Heart right ventricle (tissue), 16 donors: ENCODE measurements around the gene SYS1. TPM values are rescaled to one million over a fixed set of nuclear protein-coding genes. Genes with fewer than 3 reads are reported as not detected.
A peak's percentile ranks its signal among the peaks of the same experiment; 100 is the strongest.

Experiments
- ATAC-seq, 8 donors: fragments of 200-7000 bp; cut with Tn5 transposase; one replicate each; pipeline ENCODE4 v1.9.1; 2020; ENCODE audit warnings: mild to moderate bottlenecking in 8 of 8, moderate library complexity in 8 of 8, moderate number of reproducible peaks in 1 of 8
- DNase-seq, 2 donors: peaks; one replicate each; pipeline ENCODE4 v3.0.0-alpha.2; 2020
- H3K27ac ChIP-seq, 10 donors: fragments of 200-600 bp; sonication (generic) in 2 of 10; one replicate each; pipeline versions ENCODE4 v1.5.0 to v1.8.0; 2020 to 2022; ENCODE audit warnings: mild to moderate bottlenecking in 3 of 10
- H3K27me3 ChIP-seq, 7 donors: fragments of 200-600 bp; one replicate each; pipeline ENCODE4 v1.8.0; 2021 to 2022; ENCODE audit warnings: mild to moderate bottlenecking in 2 of 7
- H3K36me3 ChIP-seq, 9 donors: fragments of 200-600 bp; sonication (generic) in 1 of 9; one replicate each; pipeline versions ENCODE4 v1.5.0 to v1.8.0; 2020 to 2022; ENCODE audit warnings: mild to moderate bottlenecking in 2 of 9
- H3K4me1 ChIP-seq, 9 donors: fragments of 200-600 bp; sonication (generic) in 1 of 9; one replicate each; pipeline versions ENCODE4 v1.5.0 to v1.8.0; 2020 to 2022; ENCODE audit warnings: mild to moderate bottlenecking in 4 of 9
- H3K4me3 ChIP-seq, 10 donors: fragments of 200-600 bp; sonication (generic) in 2 of 10; one replicate each; pipeline versions ENCODE4 v1.5.0 to v1.8.0; 2020 to 2022; ENCODE audit warnings: mild to moderate bottlenecking in 7 of 10, moderate library complexity in 2 of 10
- H3K9me3 ChIP-seq, 11 donors: fragments of 200-600 bp in 10 of 11; sonication (generic) in 2 of 11; one replicate each; pipeline versions ENCODE4 v1.5.0 to v1.8.0; 2013 to 2022; ENCODE audit warnings: mild to moderate bottlenecking in 2 of 11, control low read depth in 1 of 11, moderate library complexity in 1 of 11
- CTCF ChIP-seq, 9 donors: fragments of 200-600 bp; sonication (generic) in 2 of 9; IDR thresholded peaks; one replicate each; pipeline versions ENCODE4 v1.5.0 to v1.8.0; 2021 to 2022; ENCODE audit warnings: antibody characterized with exemption in 9 of 9, mild to moderate bottlenecking in 5 of 9, moderate library complexity in 1 of 9
- WGBS, 2 donors: extraction: QIAGEN DNeasy Blood & Tissue Kit; methylation state at CpG; one replicate each; pipeline ENCODE4 v1.1.7; 2013; ENCODE audit warnings: inconsistent platforms in 1 of 2; 5-methylcytosine and 5-hydroxymethylcytosine counted together
- intact Hi-C, 10 donors: fragments of 100-400 bp; cut with DNase I; formaldehyde crosslinking; loops; one replicate each; pipeline versions ENCODE4 v1.11.1 to v1.14.2; 2022
- polyA plus RNA-seq, 2 donors: library from polyadenylated mRNA; stranded (reverse); fragments of 200-250 nt; gene quantifications; one replicate each; pipeline ENCODE4 v1.2.3, GENCODE V29; 2013
- total RNA-seq, 10 donors: library from RNA; stranded (reverse); fragmentation: NEBNext Ultra II Directional in 3 of 10; extraction: Animal tissue kit (Norgen Biotek cat#: 25700) in 3 of 10; gene quantifications; one replicate each; pipeline versions ENCODE4 v1.2.1 to v1.2.4, GENCODE V29; 2021 to 2023
- donor health status: Arrhythmogenic right ventricular cardiomyopathy.
- donor health status: ischemic (EF 13 %, LVEDD 7.1; RV severe dilation, severe dysfunction).
- donor health status: healthy with polysubstance abuse.
- donor health status: DM: no; HTN: yes; CAD: no.
- donor health status: DM: no; HTN: no; CAD: no.
- donor health status: ischemic (EF 25% LVEDD 6.9; RV normal size, moderate dysfunction).
- donor health status: ischemic (EF 25% LVEDD 5.7; RV mildly dilated, moderate dysfunction).
- donor health status: healthy.
- donor health status: DM: yes; HTN: yes; CAD: no.
- donor health status: Ischemic cardiomyopathy.
- donor health status: ischemic (EF 35%, LVEDD 5.7; RV mildly dilated, moderate dysfunction).
- donor health status: nonischemic (EF 11% LVEDD 7.7; RV severe dilation, severe dysfunction).
- donor health status: DM: yes; HTN: yes; CAD: no.
- donor health status: PGD.
- donor health status: ischemic (EF 29% LVEDD 5.4; RV normal size, mild dysfunction).
- donor health status: nonischemic (EF 23%, LVEDD 6.1; RV moderate dilation, normal function).

SYS1 gene
- total and polyA plus RNA-seq, 12 donors, result 11.7 to 34.5 (median 18.2) TPM

- H3K27me3 ChIP-seq, result no peaks in the 10 kb centered on the region
- ATAC-seq (peak in 5 of 8 donors; percentile 6 to 60 (median 27)), DNase-seq (peak in 1 of 2 donors; percentile 53)
- WGBS, 2 donors, result 38 to 39% methylated on average over 7 of the region's 7 CpGs
- peaks cover 9 to 84% (median 53%) of the 10 kb centered on the region in 9 donors for H3K4me1 ChIP-seq
- no peak for TF ChIP-seq CTCF (IDR thresholded peaks at IDR 0.05)
- H3K9me3 ChIP-seq, result no peaks in the 10 kb centered on the region
- no peaks in the 10 kb centered on the region for H3K36me3 ChIP-seq
- H3K4me3 ChIP-seq, result no peak overlapping the region
- intact Hi-C loops, result loop anchor here in 4 of 10 donors (2.0 to 5.0 kb wide), 3 partner anchors 16 to 48 kb away; partner anchors contain the start of gene DBNDD2 (in 1 of the 4)
- peak overlapping the region; percentile 80 to 96 (median 91) for H3K27ac ChIP-seq
Observed at GRCh38 chr20:45359069-45359405, 3.9 kb upstream of the SYS1 start.

GRCh38 chr20:45359406-45360148 lies 3.4 kb upstream of the SYS1 start:
- Histone ChIP-seq H3K27me3 (no peaks in the 10 kb centered on the region), H3K9me3 (no peaks in the 10 kb centered on the region), H3K4me1 (peaks cover 10 to 84% (median 51%) of the 10 kb centered on the region in 9 donors), H3K36me3 (peaks cover 0 to under 1% (median 0%) of the 10 kb centered on the region in 9 donors), H3K27ac (peak overlapping the region; percentile 80 to 96 (median 91)), H3K4me3 (no peak overlapping the region)
- TF ChIP-seq CTCF (IDR thresholded peaks at IDR 0.05), result no peak
- no peak for ATAC-seq
- intact Hi-C loops, result loop anchor here in 5 of 10 donors (2.0 to 5.0 kb wide), 4 partner anchors 17 to 58 kb away; partner anchors contain the start of genes DBNDD2 (in 1 of the 5) and PIGT (in 1 of the 5)
- DNase-seq, result no peak
- WGBS, 2 donors, result 46 to 65% methylated on average over 9 of the region's 9 CpGs

- Histone ChIP-seq H3K36me3 (peaks cover 0 to 22% (median 9%) of the 10 kb centered on the region in 9 donors), H3K4me1 (peaks cover 10 to 79% (median 46%) of the 10 kb centered on the region in 9 donors), H3K27ac (peak overlapping the region in 6 of 10 donors; percentile 2 to 97 (median 94)), H3K9me3 (no peaks in the 10 kb centered on the region), H3K27me3 (no peaks in the 10 kb centered on the region), H3K4me3 (peak overlapping the region in 1 of 10 donors; percentile 69)
- TF ChIP-seq CTCF (IDR thresholded peaks at IDR 0.05), result no peak
- WGBS, 2 donors, result 82% methylated on average over 6 of the region's 6 CpGs
- intact Hi-C loops, result loop anchor here in 4 of 10 donors (2.0 to 5.0 kb wide), 4 partner anchors 39 to 75 kb away; partner anchors contain the start of gene PIGT (in 1 of the 4)
- ATAC-seq, result no peak
- DNase-seq, result no peak
Observed at GRCh38 chr20:45361793-45362192, 1.2 kb upstream of the SYS1 start.

GRCh38 chr20:45363611-45364492 lies 896 bp downstream of the SYS1 start:
- H3K9me3 ChIP-seq, result no peaks in the 10 kb centered on the region
- H3K4me1 ChIP-seq, result peaks cover 2 to 79% (median 30%) of the 10 kb centered on the region in 9 donors
- H3K4me3 ChIP-seq, result peak overlapping the region; percentile 60 to 84 (median 70)
- no peak for TF ChIP-seq CTCF (IDR thresholded peaks at IDR 0.05)
- no peak for ATAC-seq
- H3K27me3 ChIP-seq, result no peaks in the 10 kb centered on the region
- 25% methylated on average over 23 of the region's 23 CpGs for WGBS, 2 donors
- intact Hi-C loops, result loop anchor here in 4 of 10 donors (1.0 to 5.0 kb wide), 5 partner anchors 42 to 73 kb away; partner anchors contain the start of gene PIGT (in 1 of the 4)
- peaks cover 0 to 43% (median 18%) of the 10 kb centered on the region in 9 donors for H3K36me3 ChIP-seq
- peak overlapping the region; percentile 86 to 97 (median 96) for H3K27ac ChIP-seq
- no peak for DNase-seq
